Heart left ventricle (tissue), 16 donors: Measurements from ENCODE around the gene LILRA1. TPM values are rescaled to one million over a fixed set of nuclear protein-coding genes. Genes with fewer than 3 reads are reported as not detected.
"Not testable (repeated sequence)": the region's sequence is repeated elsewhere in the genome, so short reads cannot be mapped to it uniquely, and the experiment has no call there.

Experiments
- ATAC-seq, 4 donors: fragments of 200-7000 bp; cut with Tn5 transposase; one replicate each; pipeline ENCODE4 v1.9.1; 2020 to 2022; ENCODE audit warnings: moderate library complexity in 4 of 4, mild to moderate bottlenecking in 3 of 4, moderate number of reproducible peaks in 1 of 4
- DNase-seq, 5 donors: peaks; one replicate each; pipeline ENCODE4 v3.0.0-alpha.2; 2020
- H3K27ac ChIP-seq, 12 donors: fragments of 200-600 bp; sonication (generic) in 4 of 12; one replicate each; pipeline versions ENCODE4 v1.5.0 to v1.8.0; 2016 to 2022; ENCODE audit warnings: mild to moderate bottlenecking in 2 of 12
- H3K27me3 ChIP-seq, 9 donors: fragments of 200-600 bp; sonication (generic) in 2 of 9; one replicate each; pipeline versions ENCODE4 v1.5.1 to v1.8.0; 2016 to 2022; ENCODE audit warnings: mild to moderate bottlenecking in 3 of 9
- H3K36me3 ChIP-seq, 9 donors: fragments of 200-600 bp; sonication (generic) in 2 of 9; one replicate each; pipeline versions ENCODE4 v1.5.0 to v1.8.0; 2018 to 2022; ENCODE audit warnings: mild to moderate bottlenecking in 2 of 9
- H3K4me1 ChIP-seq, 12 donors: fragments of 200-600 bp; sonication (generic) in 4 of 12; one replicate each; pipeline versions ENCODE4 v1.5.0 to v1.8.0; 2016 to 2022; ENCODE audit warnings: mild to moderate bottlenecking in 3 of 12
- H3K4me3 ChIP-seq, 12 donors: fragments of 200-600 bp; sonication (generic) in 4 of 12; one replicate each; pipeline versions ENCODE4 v1.5.0 to v1.8.0; 2017 to 2022; ENCODE audit warnings: mild to moderate bottlenecking in 9 of 12, moderate library complexity in 4 of 12
- H3K9me3 ChIP-seq, 12 donors: fragments of 200-600 bp; sonication (generic) in 4 of 12; one replicate each; pipeline versions ENCODE4 v1.5.0 to v1.8.0; 2016 to 2022; ENCODE audit warnings: mild to moderate bottlenecking in 1 of 12
- POLR2A ChIP-seq, 2 donors: fragments of 450-650 bp; IDR thresholded peaks; one replicate each; pipeline ENCODE4 v1.6.1; 2017; ENCODE audit warnings: antibody characterized with exemption in 2 of 2, mild to moderate bottlenecking in 2 of 2, moderate library complexity in 2 of 2
- WGBS, 4 donors: extraction: QIAGEN DNeasy Blood & Tissue Kit in 2 of 4; methylation state at CpG; one replicate each; pipeline versions ENCODE4 v1.1.5 to v1.1.7; 2013 to 2018; 5-methylcytosine and 5-hydroxymethylcytosine counted together
- intact Hi-C, 10 donors: fragments of 100-400 bp; cut with DNase I; formaldehyde crosslinking; loops; one replicate each; pipeline versions ENCODE4 v1.11.1 to v1.14.2; 2022
- polyA plus RNA-seq, 2 donors: library from polyadenylated mRNA; stranded (reverse); fragments of 200-250 nt; gene quantifications; one replicate each; pipeline ENCODE4 v1.2.3, GENCODE V29; 2013
- total RNA-seq, 9 donors: library from RNA; depleted of rRNA in 2 of 9; stranded (reverse); fragments of >200 nt in 2 of 9; fragmentation: NEBNext Ultra II Directional in 3 of 9; extraction: Animal tissue kit (Norgen Biotek cat#: 25700) in 3 of 9; gene quantifications; one replicate each; pipeline versions ENCODE4 v1.1.0 to v1.2.4, GENCODE V29; 2016 to 2023
- TF ChIP-seq, protein P1 (sequence below), 12 donors: fragments of 200-600 bp; sonication (generic) in 4 of 12; IDR thresholded peaks; one replicate each; pipeline versions ENCODE4 v1.5.0 to v1.8.0; 2018 to 2022; ENCODE audit warnings: antibody characterized with exemption in 12 of 12, mild to moderate bottlenecking in 5 of 12
- donor health status: ischemic (EF 13 %, LVEDD 7.1; RV severe dilation, severe dysfunction).
- donor health status: healthy with polysubstance abuse.
- donor health status: DM: no; HTN: yes; CAD: no.
- donor health status: DM: no; HTN: no; CAD: no.
- donor health status: ischemic (EF 25% LVEDD 6.9; RV normal size, moderate dysfunction).
- donor health status: ischemic (EF 25% LVEDD 5.7; RV mildly dilated, moderate dysfunction).
- donor health status: healthy.
- donor health status: DM: yes; HTN: yes; CAD: no.
- donor health status: ischemic (EF 35%, LVEDD 5.7; RV mildly dilated, moderate dysfunction).
- donor health status: nonischemic (EF 11% LVEDD 7.7; RV severe dilation, severe dysfunction).
- donor health status: DM: yes; HTN: yes; CAD: no.
- donor health status: PGD.
- donor health status: ischemic (EF 29% LVEDD 5.4; RV normal size, mild dysfunction).
- donor health status: nonischemic (EF 23%, LVEDD 6.1; RV moderate dilation, normal function).

LILRA1 gene
- total and polyA plus RNA-seq, 11 donors, result 0.11 to 7.0 (median 0.44) TPM

- no peak for TF ChIP-seq POLR2A (IDR thresholded peaks at IDR 0.05)
- TF ChIP-seq, protein P1, sequence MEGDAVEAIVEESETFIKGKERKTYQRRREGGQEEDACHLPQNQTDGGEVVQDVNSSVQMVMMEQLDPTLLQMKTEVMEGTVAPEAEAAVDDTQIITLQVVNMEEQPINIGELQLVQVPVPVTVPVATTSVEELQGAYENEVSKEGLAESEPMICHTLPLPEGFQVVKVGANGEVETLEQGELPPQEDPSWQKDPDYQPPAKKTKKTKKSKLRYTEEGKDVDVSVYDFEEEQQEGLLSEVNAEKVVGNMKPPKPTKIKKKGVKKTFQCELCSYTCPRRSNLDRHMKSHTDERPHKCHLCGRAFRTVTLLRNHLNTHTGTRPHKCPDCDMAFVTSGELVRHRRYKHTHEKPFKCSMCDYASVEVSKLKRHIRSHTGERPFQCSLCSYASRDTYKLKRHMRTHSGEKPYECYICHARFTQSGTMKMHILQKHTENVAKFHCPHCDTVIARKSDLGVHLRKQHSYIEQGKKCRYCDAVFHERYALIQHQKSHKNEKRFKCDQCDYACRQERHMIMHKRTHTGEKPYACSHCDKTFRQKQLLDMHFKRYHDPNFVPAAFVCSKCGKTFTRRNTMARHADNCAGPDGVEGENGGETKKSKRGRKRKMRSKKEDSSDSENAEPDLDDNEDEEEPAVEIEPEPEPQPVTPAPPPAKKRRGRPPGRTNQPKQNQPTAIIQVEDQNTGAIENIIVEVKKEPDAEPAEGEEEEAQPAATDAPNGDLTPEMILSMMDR (IDR thresholded peaks at IDR 0.05), result no peak
- DNase-seq (no peak), ATAC-seq (no peak)
- 40 to 66% (median 56%) methylated on average over 5 of the region's 5 CpGs for WGBS, 4 donors
- Histone ChIP-seq H3K9me3 (peaks cover 0 to 11% (median 0%) of the 10 kb centered on the region in 12 donors), H3K27ac (peak overlapping the region in 1 of 12 donors; percentile 72), H3K4me3 (peak overlapping the region in 1 of 12 donors; percentile 33), H3K4me1 (peaks cover 0 to 9% (median 0%) of the 10 kb centered on the region in 12 donors), H3K36me3 (no peaks in the 10 kb centered on the region), H3K27me3 (no peaks in the 10 kb centered on the region)
- intact Hi-C loops, result no loop called here
Measured at GRCh38 chr19:54616821-54617560, 23.6 kb downstream of the LILRA1 start.

- TF ChIP-seq POLR2A (IDR thresholded peaks at IDR 0.05), result no peak
- TF ChIP-seq, protein P1 (IDR thresholded peaks at IDR 0.05), result no peak
- WGBS, 4 donors, result 61 to 68% (median 66%) methylated on average over 4 of the region's 4 CpGs
- ATAC-seq, result no peak
- H3K36me3 ChIP-seq, result no peaks in the 10 kb centered on the region
- no peaks in the 10 kb centered on the region for H3K27me3 ChIP-seq
- H3K27ac ChIP-seq, result no peak overlapping the region
- peaks cover 0 to 4% (median 0%) of the 10 kb centered on the region in 12 donors for H3K9me3 ChIP-seq
- H3K4me3 ChIP-seq, result no peak overlapping the region
- no peak for DNase-seq
- H3K4me1 ChIP-seq, result no peaks in the 10 kb centered on the region
- intact Hi-C loops, result no loop called here
Measured at GRCh38 chr19:54620464-54620863, 27.0 kb downstream of the LILRA1 start.

DNA sequence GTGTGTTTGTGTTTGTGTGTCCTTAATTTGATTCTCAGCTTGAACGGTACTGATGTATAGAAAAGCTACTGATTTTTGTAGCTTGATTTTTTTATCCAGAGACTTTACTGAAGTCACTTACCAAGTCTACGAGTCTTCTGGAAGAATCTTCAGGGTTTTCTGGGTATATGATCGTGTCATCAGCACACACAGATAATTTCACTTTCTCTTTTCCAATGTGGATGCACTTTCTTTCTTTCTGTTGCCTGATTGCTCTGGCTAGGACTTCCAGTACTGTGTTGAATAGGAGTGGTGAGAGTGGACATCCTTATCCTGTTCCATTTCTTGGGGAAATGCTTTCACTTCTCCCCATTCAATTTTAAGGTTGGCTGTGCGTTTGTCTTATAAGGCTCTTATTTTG lies 29.0 kb downstream of the LILRA1 start:
- 52 to 65% (median 60%) methylated on average over 4 of the region's 4 CpGs for WGBS, 4 donors
- TF ChIP-seq, protein P1 (IDR thresholded peaks at IDR 0.05), result no peak
- no peak for TF ChIP-seq POLR2A (IDR thresholded peaks at IDR 0.05)
- H3K27ac ChIP-seq, result peak overlapping the region in 1 of 12 donors; percentile 17

GRCh38 chr19:54624234-54624633 lies 30.8 kb downstream of the LILRA1 start:
- H3K27me3 ChIP-seq, H3K9me3 ChIP-seq, H3K36me3 ChIP-seq, intact Hi-C loops, H3K4me3 ChIP-seq, DNase-seq, H3K27ac ChIP-seq, ATAC-seq, H3K4me1 ChIP-seq: not testable (repeated sequence)
- 57 to 74% methylated on average over 10 of the region's 10 CpGs; no CpG with 5 or more reads in 2 of the 4 donors for WGBS, 4 donors

More for the DNA sequence above, 29.0 kb downstream of the LILRA1 start:
- H3K4me3 ChIP-seq, result no peak overlapping the region
- peaks cover 0 to 5% (median 0%) of the 10 kb centered on the region in 12 donors for H3K9me3 ChIP-seq
- intact Hi-C loops, result no loop called here
- DNase-seq (no peak), ATAC-seq (no peak)
- no peaks in the 10 kb centered on the region for H3K36me3 ChIP-seq
- no peaks in the 10 kb centered on the region for H3K4me1 ChIP-seq
- H3K27me3 ChIP-seq, result no peaks in the 10 kb centered on the region

DNA sequence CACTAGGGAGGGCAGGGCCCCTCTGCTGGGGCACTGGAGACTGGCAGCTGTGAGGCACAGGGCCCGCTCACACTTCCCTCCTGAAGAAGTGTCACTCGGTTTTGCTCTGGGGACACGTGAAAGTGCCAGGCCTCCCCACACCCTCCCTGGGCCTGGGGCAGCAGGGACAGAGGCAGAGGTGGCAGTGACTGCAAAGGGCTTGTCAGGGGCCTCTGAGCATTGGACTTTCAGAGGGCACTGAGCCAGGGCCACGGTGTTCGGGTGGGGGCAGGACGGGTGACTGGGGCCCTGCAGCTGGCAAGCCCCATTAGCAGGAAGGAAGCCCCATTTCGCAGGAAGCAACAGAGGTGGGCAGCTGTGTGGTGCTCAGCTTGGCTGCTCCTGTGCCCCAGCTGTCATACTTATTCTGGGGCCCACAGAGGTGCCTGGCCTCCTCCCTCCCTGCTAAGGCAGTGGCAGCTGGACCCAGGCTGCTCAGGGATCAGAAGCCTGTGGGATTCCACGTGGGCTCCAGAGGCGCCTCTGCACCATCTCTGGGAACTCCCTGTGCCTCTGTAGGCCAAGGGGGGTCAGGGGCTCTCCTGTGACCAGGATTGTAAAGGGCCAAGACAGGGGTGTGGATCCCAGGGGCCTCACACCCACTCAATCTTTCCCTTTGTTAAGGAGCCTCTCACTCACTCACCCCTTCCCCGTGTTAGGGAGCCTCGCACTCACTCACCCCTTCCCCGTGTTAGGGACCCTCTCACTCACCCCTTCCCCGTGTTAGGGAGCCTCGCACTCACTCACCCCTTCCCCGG lies 31.7 kb downstream of the LILRA1 start:
- H3K9me3 ChIP-seq, intact Hi-C loops, H3K4me1 ChIP-seq, ATAC-seq, H3K27ac ChIP-seq, DNase-seq, H3K4me3 ChIP-seq, H3K36me3 ChIP-seq: not testable (repeated sequence)
- WGBS, 4 donors, result 66 to 80% (median 76%) methylated on average over 8 to 14 of the region's 15 CpGs
- H3K27me3 ChIP-seq, result peaks cover 0 to 14% (median 0%) of the 10 kb centered on the region in 9 donors
